Cardiac septum (tissue), 1 donor: Measurements from ENCODE around the gene HOXA10. TPM values are rescaled to one million over a fixed set of nuclear protein-coding genes. Genes with fewer than 3 reads are reported as not detected.

Experiments
- DNase-seq: peaks from one replicate; pipeline ENCODE4 v3.0.0-alpha.2; 2020; ENCODE audit warnings: low spot score
- intact Hi-C: fragments of 100-400 bp; cut with DNase I; formaldehyde crosslinking; loops from one replicate; pipeline ENCODE4 v1.14.0; 2022
- total RNA-seq: library from RNA; stranded (reverse); fragmentation: NEBNext Ultra II Directional; extraction: Animal tissue kit (Norgen Biotek cat#: 25700); gene quantifications from one replicate; pipeline ENCODE4 v1.2.1, GENCODE V29; 2021
- donor health status: DM: no; HTN: no; CAD: no.

The HOXA10 gene
- total RNA-seq, 1 donor from 2014 or later, result not detected

- intact Hi-C loops, result loop anchor here (10.0 kb wide), 1 partner anchor 901 kb away; no protein-coding TSS in a partner anchor
- no peak for DNase-seq
Observed at GRCh38 chr7:27194002-27194352, 19.9 kb upstream of the HOXA10 start.

- intact Hi-C loops, result loop anchor here (10.0 kb wide), 1 partner anchor 901 kb away; no protein-coding TSS in a partner anchor
- DNase-seq, result no peak
Observed at GRCh38 chr7:27193335-27194001, 19.3 kb upstream of the HOXA10 start.

- intact Hi-C loops, result loop anchor here (10.0 kb wide), 1 partner anchor 902 kb away; no protein-coding TSS in a partner anchor
- peak; percentile 69 for DNase-seq
Observed at GRCh38 chr7:27192546-27193334, 18.6 kb upstream of the HOXA10 start.

GRCh38 chr7:27191833-27192545, 17.9 kb upstream of the HOXA10 start:
- peak; percentile 72 for DNase-seq
- intact Hi-C loops, result loop anchor here (10.0 kb wide), 1 partner anchor 903 kb away; no protein-coding TSS in a partner anchor

- DNase-seq, result peak; percentile 33
- intact Hi-C loops, result loop anchor here (10.0 kb wide), 1 partner anchor 904 kb away; no protein-coding TSS in a partner anchor
Observed at GRCh38 chr7:27191161-27191731, 17.1 kb upstream of the HOXA10 start.

- intact Hi-C loops, result loop anchor here (10.0 kb wide), 1 partner anchor 905 kb away; no protein-coding TSS in a partner anchor
- peak; percentile 50 for DNase-seq
Observed at GRCh38 chr7:27189997-27190748, 16.1 kb upstream of the HOXA10 start.

GRCh38 chr7:27189295-27189996, 15.3 kb upstream of the HOXA10 start:
- intact Hi-C loops, result no loop called here
- DNase-seq, result peak; percentile 43

GRCh38 chr7:27188386-27189294, 14.5 kb upstream of the HOXA10 start:
- peak; percentile 76 for DNase-seq
- intact Hi-C loops, result no loop called here

GRCh38 chr7:27187475-27188385, 13.6 kb upstream of the HOXA10 start:
- intact Hi-C loops, result no loop called here
- peak; percentile 74 for DNase-seq

- intact Hi-C loops, result no loop called here
- no peak for DNase-seq
Observed at GRCh38 chr7:27186668-27187474, 12.8 kb upstream of the HOXA10 start.

DNA sequence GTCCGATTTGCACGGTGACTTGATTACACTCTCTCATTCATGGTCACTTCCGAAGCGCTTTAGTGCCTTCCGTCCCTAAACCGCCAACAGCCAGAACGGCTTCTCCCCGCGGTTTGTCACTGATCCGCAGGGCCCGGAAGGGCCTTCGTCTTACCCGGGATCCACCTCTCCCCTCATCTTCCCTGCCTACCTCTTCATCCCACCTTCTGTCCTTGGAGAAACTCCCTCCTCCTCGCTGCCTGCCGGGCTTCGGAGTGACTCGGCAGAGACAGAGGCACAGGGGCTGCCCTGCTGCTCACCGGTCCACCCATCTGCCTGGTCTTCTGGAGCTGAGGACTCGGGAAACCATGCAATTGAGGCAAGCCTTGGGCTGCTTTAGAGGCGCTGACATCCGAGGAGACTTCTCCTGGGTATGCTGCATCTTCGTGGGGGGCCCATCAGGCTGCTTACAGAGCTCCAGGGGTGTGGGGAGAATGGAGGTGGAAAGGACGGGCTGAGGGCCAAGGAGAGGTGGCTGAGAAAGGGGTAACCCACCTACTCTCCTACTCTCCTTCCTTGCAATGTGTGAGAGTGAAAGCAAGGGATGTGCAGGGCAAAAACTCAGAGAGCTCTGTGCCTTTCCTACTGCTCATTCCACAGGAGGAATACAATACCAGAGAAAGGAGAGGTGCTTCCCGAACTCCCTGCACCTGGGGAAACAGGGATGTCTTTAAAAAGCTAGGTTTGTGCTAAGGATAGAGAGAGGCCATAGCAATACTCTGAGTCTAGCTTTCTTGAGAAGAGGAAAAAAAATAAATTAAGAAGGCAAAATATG, 11.9 kb upstream of the HOXA10 start:
- peak; percentile 67 for DNase-seq
- intact Hi-C loops, result no loop called here

- DNase-seq, result peak; percentile 61
- intact Hi-C loops, result no loop called here
Observed at GRCh38 chr7:27185013-27185853, 11.1 kb upstream of the HOXA10 start, which contains the start of gene HOXA11. Gene HOXA11, minus strand, starts transcription at chr7:27185232. Its CDS starts 88 bp downstream, at chr7:27185144.

DNA sequence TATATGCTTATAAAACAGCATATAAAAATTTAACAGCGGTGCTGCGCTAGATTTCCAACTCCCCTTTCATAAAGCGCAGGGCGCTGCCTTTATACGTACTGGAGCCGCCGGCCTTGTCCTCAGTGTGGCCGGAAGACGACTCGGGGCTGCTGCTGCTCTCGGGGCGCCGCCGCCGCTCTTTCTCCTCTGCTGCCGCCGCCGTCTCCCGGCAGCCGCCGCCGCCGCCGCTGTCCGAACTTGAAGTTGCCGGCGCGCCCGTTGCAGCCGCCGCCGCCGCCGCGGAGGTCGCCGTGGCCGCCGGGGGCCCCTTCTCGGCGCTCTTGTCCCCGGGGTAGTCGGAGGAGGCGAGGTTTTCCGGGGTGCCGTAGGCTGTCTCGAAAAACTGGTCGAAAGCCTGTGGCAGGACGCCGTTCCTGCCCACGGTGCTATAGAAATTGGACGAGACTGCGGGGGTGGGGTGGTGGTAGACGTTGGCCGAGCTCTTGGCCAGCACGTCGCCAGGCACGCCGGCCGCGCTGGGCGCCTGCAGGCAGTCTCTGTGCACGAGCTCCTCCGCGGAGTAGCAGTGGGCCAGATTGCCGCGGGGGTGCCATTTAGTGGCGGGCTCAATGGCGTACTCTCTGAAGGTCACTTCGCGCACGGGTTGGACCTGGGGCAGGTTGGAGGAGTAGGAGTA, 10.4 kb upstream of the HOXA10 start:
- intact Hi-C loops, result no loop called here
- DNase-seq, result peak; percentile 73
